Activated CD8-positive, alpha-beta memory T cell treated with anti-CD3 and anti-CD28 coated beads for 24 hours (primary cell): ENCODE measurements around the gene LRRC37A.
A peak's percentile ranks its signal among the peaks of the same experiment; 100 is the strongest.
"Not testable (repeated sequence)": the region's sequence is repeated elsewhere in the genome, so short reads cannot be mapped to it uniquely, and the experiment has no call there.

ENCODE experiments used
- DNase-seq: peaks from one replicate; pipeline ENCODE4 v3.0.0-alpha.2; 2020

Gene LRRC37A

DNA sequence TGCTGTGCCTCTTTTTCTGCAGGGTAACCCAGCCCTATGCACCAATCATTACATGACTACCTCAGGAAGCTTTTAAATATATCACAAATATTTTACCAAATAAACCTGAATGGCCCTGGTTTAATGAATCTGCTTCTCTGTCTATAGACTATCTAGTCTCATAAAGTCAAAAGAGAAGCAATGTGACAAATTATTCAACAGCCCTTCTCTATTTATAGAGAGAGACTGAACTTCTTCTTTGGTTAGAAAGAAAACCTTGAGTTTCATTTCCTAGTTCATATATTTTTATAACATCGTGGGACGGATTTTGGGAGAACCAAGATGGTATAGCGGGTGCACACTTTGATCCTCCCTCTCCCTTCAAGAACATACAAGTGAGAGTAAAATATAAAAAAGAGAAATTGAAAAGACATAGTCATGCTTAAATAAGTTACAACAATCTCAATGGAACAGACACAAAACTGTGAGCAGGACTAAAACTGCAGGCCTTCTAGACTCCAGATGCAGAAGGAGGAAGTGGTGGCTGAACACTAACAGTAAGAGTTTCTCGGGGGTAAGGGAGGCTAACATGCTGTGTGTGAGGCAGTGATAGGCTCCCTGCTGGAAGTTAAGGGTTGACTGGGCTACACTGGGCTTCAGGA lies 3.9 kb upstream of the LRRC37A start:
- not testable (repeated sequence) for DNase-seq

GRCh38 chr17:46291618-46292017 lies 3.3 kb upstream of the LRRC37A start:
- DNase-seq: not testable (repeated sequence)

GRCh38 chr17:46341220-46341619 lies 46.3 kb downstream of the LRRC37A start:
- not testable (repeated sequence) for DNase-seq

DNA sequence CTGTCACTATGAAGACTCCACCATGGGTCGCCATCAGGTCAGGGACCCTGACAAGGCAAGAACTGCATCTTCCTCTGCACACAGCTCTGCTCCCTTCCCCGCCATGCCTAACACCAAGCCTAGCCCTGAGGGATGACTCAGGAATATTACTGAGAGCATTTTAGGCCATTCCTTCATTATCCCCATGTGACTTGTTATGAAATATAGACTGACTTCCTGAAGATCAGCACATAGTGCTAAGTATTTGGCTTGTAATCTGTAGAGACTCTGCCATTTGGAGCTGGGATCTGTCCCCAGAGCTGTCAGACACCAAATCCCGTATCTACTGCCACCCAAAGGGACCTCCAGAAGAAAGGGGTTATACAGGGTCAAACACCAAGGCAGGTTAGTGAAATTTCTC lies 47.2 kb downstream of the LRRC37A start:
- DNase-seq: not testable (repeated sequence)

- DNase-seq: not testable (repeated sequence)
Observed at GRCh38 chr17:46348345-46348744, 53.4 kb downstream of the LRRC37A start.

- not testable (repeated sequence) for DNase-seq
Observed at GRCh38 chr17:46349060-46349459, 54.1 kb downstream of the LRRC37A start.

DNA sequence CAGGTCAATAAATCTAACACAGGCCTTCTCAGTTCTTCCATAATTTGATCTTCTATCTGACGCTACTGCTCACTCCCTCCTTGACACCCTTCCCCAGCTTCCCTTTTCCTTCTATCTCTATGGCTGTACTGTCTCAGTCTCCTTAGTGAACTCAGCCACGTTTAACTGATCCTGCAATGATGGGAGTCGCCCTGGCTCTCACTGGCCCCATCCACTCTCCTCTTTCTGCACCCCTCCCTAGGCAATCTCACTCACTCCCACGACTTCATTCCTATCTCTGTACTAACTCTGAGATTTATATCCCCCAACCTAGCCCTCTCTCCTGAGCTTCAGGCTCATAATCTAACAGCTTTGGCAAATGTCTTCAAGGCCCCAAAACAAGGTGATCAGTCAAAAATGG lies 58.9 kb downstream of the LRRC37A start:
- DNase-seq: not testable (repeated sequence)

DNA sequence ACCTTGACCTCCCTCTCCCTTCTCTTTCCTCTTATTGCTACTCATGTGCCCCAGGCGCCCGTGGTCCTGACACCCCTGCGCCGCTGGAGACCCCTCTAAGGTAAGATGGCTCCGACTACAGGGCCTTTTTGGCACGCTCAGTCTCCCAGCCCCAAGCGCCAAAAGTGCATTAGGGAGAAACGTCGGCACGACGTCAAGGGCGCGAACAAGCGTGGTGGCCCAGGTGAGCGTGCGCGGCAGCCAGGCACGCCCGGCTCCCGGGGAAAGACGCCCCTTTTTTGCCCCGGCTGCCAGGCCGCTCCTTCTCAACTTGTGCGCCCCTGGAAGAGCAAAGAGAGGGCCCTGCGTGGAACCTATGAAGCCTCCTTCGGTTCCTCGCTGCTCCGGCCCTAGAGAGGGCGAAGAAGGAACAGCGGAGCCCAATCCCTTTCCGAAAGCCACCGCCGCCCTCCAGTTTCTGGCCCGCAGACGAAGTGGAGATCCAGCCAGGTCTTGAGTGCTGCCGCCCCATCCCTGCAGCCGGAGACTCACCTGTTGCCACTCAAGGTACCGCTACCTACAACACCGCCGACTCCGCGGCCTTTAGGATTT lies 66.3 kb downstream of the LRRC37A start:
- DNase-seq: not testable (repeated sequence)

GRCh38 chr17:46361755-46362154 lies 66.8 kb downstream of the LRRC37A start, which contains the start of gene ARL17B:
Gene ARL17B, minus strand, starts transcription at chr17:46361766. Its CDS starts 3,369 bp downstream, at chr17:46358397.
- peak; percentile 78 for DNase-seq

- not testable (repeated sequence) for DNase-seq
Observed at GRCh38 chr17:46367520-46367919, 72.6 kb downstream of the LRRC37A start.

DNA sequence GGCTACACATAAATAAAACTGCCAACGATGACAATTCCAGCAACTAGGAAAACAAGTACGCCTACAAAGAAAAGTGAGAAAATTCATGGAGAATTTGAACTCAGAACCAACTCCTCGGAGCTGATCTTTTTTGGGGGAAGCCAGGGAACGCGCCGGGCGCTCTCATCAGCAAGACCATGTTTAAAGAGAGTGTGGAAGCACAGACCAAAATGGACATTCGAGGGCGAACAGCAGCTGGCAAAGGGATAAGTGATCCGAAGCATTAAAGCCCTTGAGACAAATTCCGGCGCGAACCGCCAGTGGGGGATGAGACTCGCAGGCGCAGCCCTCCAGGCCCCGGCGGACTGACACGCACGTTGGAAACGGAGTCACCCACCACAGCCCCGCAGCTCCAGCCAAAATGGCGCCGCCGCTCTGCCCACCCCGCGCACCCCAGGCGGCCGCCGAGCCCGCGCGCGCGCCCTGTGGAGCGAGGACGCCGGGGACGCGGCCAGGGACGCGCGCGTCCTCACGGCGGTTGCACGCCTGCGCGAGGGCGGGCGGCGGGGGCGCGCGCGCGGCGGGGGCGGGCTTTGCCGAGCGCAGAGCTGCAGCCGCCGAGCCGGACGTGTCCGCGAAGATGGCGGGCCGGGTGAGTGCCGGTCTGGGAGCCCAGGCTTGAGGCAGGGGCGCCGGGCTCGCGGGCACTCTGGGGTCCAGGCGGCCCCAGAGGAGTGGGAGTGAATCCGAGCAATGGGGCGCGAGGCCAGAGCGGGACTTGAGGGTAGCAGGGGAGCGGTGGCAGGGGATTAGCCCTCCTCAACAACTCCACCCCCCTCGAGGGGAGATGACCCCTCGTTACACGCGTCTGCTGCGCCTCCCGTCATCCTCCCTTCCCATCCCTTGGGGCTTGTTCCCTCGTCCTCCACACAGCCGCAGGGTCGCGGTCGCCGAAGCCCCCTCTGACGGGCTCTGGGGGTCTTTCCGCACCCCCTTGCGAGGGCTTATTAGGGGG lies 77.6 kb downstream of the LRRC37A start:
- DNase-seq: not testable (repeated sequence)

DNA sequence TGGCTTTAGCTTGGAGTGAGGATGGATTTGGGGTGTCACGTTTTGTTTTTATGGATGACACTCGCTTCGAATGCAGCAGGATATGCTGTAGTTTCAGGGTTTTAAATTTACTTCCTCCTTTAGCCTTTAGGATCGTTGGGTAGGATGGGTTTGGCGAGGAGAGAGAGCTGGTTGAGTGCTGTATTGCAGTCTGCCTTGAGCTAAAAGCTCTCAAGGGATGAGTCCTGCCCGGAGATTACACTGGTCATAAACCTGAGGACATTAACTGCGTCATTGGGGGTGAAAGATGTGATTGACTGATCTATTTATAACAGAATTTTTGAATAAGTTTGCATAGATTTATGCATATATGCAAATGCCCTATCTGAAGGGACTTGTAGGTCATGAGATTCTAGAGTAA lies 78.5 kb downstream of the LRRC37A start:
- not testable (repeated sequence) for DNase-seq

- DNase-seq: not testable (repeated sequence)
Observed at GRCh38 chr17:46383118-46383517, 88.2 kb downstream of the LRRC37A start.

GRCh38 chr17:46385491-46385890 lies 90.6 kb downstream of the LRRC37A start:
- not testable (repeated sequence) for DNase-seq
